ENCODE data around the gene FOXC1.
A peak's percentile ranks its signal among the peaks of the same experiment; 100 is the strongest.

The FOXC1 gene

DNA sequence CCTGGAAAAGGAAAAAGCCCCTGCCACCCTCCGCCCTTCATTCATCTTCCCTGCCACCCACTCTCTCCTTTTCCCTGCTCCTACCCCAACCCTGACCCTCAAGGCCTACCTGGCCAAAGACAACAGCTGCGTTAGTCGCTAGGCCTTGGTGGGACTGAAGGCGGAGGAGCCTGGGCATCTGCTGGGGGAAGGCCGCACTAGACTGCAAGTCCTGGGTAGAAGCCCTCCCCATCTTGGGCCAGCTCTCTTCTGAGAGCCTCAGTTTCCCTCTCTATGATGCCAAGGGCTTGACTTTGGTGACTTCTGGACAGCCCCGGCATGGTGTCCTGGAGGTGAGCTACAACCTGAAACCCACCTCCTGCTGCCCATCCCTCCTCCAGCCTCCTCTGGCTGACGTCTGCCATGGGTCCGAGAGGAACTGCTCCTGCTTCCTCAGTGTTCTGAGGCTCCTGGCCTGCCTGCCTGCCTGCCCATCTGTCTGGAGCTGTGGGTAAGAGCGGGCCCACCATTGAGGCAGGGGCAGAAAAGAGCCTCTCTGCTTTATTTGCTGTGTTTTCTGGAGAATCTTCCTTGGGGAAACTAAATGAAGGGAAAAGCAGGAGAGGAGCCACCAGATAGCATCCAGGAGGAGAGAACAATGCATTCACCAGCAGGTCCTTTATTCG is 7.5 kb upstream of the FOXC1 start:
- Mint-ChIP-seq H3K36me3 (no peaks in the 10 kb centered on the region), H3K4me3 (no peak overlapping the region), H3K9me3 (no peaks in the 10 kb centered on the region), H3K27me3 (peaks cover 48% of the 10 kb centered on the region), H3K4me1 (peaks cover 18% of the 10 kb centered on the region), H3K27ac (no peak overlapping the region)

DNA sequence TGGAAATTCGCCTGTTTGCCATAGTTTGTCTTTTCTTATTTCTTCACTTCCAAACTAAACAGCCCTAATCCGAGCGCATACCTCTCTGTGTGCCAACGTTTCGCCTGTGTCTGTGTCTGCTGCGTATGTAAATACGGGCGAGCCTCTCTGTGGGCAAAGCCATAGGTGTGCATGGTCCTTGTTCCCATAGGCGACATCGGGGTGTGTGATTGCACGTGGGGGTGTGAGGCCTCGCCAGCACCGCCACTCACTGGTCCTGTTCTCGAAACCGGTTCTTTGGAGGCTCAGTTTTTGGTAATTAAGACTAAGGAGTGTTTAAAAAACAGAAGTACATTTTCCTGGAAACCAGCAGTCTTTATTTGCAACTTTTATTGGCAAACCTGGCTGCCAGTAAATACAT is 6.0 kb upstream of the FOXC1 start:
- Mint-ChIP-seq H3K27ac (no peak overlapping the region), H3K27me3 (peaks cover 55% of the 10 kb centered on the region), H3K4me1 (peaks cover 33% of the 10 kb centered on the region), H3K9me3 (no peaks in the 10 kb centered on the region), H3K36me3 (no peaks in the 10 kb centered on the region), H3K4me3 (no peak overlapping the region)

DNA sequence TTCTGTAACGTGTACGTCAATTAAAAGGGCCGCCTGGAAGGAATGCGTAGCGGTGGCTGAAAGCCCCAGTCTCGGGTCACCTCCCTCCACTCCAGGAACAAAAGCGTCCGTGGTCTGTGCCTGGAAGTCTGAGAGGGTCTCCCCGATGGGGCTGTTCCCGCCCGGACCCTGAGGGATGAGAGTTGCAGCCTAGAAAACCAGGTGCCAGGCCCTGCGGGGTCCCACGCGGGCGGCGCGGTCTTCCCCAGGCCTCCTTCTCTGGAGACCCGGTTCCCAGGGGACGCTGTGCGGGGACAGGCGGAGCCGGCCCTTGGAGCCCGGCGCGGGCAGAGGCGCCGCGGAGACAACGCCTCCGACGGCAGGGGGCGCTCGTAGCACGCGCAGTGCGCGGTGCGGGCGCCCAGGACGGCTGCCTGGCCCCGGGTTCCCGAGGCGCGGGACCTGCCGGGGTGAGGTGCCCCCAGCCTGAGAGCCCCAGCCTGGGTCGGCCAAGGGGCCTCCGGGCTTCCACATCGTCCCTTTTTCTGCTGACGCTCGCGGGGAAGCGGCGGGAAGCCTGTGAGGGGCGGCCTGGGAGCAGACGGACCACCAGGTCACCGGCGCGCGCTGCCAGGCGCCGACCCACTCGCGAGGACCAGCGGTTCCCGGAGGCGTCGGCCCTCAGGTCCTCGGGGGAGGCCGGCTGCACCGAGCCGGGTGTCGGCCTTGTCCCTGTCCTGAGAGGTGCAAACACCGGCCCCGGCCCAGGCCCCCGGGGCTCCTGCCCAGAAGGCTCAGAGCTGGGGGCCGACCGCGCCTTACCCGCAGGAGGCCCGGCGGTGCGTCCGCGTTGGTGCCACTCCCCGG is 5.3 kb upstream of the FOXC1 start:
- no peaks in the 10 kb centered on the region for H3K36me3 Mint-ChIP-seq
- no peak overlapping the region for H3K27ac Mint-ChIP-seq
- H3K4me3 Mint-ChIP-seq = peak overlapping the region; percentile 33
- peaks cover 35% of the 10 kb centered on the region for H3K4me1 Mint-ChIP-seq
- H3K27me3 Mint-ChIP-seq = peaks cover 56% of the 10 kb centered on the region
- H3K9me3 Mint-ChIP-seq = no peaks in the 10 kb centered on the region

DNA sequence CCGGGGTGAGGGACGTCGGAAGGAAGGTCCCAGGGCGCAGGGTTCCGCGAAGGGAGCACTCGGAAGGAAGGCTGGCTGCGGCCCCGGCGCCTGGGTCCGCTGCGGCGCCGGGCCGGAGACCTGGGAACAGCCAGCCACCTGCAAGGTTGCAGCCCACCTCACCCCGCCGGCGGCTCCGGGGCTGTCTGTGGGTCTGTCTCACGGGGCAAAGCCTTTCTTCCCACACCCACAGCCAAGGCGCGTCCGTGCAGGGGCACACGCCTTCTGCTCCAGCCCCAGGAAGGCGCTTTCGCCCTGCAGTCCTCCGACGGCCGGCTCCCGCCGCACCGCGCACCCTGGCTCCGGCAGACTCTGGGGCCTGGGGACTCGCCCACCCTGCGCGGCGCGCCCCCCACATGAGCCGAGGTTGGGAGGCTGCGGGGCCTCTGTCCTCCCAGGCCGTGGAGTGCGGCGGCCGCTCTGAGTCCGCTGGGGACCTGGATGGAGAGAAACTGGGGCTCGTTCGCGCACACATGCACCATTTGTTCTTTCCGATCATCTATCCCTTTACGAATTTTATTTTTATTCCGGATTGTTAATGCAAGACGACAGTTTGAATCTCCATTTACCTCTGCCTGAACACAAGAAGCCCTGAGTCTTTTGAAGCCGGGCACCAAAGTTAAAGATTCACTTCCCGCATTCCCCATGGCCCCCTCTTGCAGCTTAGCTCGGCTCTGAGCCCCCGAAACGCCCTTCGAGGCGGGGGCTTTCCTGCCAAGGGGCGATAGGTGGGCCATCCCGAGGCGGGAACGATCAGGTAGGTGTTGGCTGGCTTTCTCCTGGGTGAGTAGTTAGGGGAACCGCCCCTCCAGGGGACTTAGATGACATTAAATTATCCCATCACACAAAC is 4.5 kb upstream of the FOXC1 start:
- peak overlapping the region; percentile 71 for H3K4me3 Mint-ChIP-seq
- H3K27me3 Mint-ChIP-seq = peaks cover 49% of the 10 kb centered on the region
- no peaks in the 10 kb centered on the region for H3K9me3 Mint-ChIP-seq
- peak overlapping the region; percentile 52 for H3K27ac Mint-ChIP-seq
- H3K36me3 Mint-ChIP-seq = no peaks in the 10 kb centered on the region
- H3K4me1 Mint-ChIP-seq = peaks cover 35% of the 10 kb centered on the region

DNA sequence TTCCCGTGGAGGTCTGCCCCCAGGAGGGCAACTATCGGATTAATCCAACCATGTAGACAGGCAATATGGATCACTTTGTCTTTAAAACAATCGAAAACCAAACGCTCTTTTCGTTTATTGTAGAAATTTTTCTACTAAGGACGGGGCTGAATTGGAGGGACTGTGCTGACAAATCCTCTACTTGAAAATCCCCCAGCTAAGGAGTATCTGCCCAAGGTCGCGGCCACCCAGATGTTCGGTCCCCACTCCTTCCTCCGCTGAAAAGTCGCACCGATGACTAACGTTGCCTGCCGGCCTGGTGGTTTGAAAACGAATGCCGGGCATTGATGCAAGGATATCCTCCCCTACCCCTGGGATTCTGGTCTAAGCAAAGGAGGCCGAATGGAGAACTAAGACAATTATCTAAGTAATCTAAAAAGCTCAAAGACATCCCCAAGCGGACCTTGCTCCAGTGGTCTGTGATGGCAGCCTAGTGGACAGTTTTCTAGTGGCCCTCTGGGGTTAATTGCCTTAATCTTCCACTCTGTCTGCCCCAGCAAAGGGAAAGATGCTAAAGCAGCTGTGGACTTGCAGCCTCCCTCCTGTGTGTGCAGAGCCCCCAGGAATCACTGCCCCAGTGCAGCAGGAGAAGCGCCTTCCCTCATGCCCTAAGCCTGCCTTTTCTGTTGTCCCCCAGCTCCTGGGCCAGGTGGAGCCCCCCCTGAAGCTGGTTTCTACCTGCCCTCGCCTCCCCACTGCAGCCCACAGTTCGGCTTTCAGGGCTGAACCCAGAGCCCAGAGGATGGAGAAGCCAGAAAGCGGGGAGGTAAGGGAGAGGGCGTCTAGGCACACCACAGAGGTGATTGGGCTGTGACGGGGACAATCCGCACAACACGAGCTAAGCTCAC is 3.6 kb upstream of the FOXC1 start:
- H3K4me1 Mint-ChIP-seq = peaks cover 38% of the 10 kb centered on the region
- no peaks in the 10 kb centered on the region for H3K36me3 Mint-ChIP-seq
- H3K9me3 Mint-ChIP-seq = no peaks in the 10 kb centered on the region
- no peak overlapping the region for H3K27ac Mint-ChIP-seq
- peaks cover 49% of the 10 kb centered on the region for H3K27me3 Mint-ChIP-seq
- peak overlapping the region; percentile 71 for H3K4me3 Mint-ChIP-seq

DNA sequence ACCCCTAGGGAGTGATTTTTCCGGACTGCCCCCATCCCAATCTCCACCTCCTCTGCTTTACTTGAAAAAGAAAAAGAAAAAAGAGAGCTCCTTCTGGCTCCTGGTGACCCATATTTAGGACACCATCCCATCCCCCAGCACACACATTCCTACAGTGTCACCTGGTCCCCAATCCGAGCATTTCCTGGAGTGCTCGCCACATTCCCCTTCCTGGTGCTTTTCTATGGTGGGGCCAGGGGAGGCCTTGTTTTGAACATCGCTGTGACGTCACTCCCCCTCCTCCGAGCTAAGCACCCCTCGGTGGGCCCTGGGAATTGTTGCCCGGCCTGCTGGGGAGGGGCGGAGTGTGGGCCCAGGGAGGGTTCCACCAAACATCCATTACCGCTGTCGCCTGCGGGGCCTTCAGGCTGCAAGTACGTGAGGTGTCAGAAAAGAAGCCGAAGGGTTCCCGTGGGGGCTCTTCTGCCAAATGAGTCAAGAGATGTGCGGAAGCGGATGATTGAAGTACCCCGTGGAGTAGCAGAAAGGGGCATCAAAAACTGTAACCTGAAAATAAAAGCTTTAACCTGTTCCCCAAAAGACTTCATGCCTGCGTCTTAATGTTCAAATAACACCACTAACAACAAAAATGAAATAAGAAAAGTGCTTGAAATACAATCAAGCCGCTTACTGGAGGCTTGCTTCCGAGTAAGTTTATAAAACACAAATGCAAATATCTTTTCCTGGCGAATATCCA is 2.8 kb upstream of the FOXC1 start:
- H3K4me3 Mint-ChIP-seq = peak overlapping the region; percentile 71
- peaks cover 48% of the 10 kb centered on the region for H3K27me3 Mint-ChIP-seq
- H3K9me3 Mint-ChIP-seq = no peaks in the 10 kb centered on the region
- H3K4me1 Mint-ChIP-seq = peaks cover 40% of the 10 kb centered on the region
- no peaks in the 10 kb centered on the region for H3K36me3 Mint-ChIP-seq
- H3K27ac Mint-ChIP-seq = no peak overlapping the region

DNA sequence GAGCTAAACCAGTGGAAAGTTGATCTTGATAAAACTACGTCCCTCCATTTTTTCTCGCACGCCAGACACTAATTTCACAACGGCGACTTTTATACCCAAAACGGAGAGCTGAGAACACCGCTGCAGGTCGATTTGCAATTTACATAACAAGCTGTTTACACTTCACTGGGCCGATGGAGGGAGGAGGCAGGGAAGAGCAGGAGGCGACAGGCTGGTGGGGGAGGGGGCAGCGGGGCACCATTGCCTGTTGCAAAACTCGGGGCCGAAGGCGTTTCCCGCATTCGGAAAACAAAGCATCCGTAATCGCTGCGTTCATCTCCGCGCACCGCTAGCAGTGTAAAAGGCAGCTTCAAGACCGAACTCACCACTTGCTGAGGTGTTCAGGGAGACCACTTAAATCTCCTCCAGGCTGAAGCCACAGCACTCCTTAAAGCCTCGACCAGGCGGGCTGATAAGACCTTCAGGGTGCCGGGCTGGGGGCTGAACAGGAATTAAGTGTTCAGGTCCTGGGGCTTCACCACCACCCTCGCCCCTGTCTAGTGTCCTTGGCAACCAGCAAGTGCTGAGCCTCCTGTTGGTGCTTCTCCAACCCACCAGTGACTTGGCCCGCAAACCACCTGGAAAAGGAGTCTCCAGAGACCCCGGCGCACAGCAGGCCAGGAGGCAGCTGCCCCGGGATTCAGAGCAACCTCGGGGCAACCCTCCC is 2.0 kb upstream of the FOXC1 start:
- no peaks in the 10 kb centered on the region for H3K9me3 Mint-ChIP-seq

DNA sequence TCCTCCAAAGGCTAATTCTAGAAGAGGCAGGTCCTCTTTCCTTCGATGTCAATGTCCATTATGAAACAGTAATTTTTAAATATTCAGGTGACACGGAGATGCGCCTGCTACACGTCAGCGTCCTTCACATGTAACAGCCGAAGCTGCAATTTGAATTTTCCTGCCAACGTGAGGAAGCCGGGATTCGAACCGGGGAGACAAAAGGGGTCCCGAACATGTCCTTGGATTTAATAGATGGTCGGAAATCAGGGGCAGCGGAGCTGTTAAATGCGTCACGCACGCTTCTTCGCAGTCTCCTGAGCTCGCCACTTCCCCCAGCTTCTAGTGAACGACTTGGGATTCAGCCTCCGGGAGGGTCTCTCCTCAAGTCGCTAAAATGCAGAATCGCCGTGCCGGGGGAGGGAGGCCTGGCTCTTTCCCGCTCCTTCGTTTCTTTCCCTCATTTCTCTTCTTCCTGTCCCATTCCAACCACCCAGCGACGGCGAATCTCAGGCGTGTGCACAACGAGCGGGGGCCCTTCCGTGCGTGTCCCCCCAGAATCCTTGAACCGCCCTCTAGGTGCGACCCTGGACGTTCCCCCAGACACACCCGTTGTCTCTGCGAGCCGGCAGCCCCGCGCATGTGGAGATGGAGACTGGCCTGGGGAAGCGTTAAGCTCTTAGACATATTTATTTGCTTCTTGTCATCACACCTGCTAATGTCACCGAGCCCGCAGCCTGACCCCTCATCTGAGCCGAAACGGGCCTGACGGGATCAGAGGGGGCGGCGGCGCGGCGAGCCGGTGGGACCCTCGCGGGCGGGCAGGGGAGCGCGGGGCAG is 1.3 kb upstream of the FOXC1 start:
- no peaks in the 10 kb centered on the region for H3K36me3 Mint-ChIP-seq
- peaks cover 53% of the 10 kb centered on the region for H3K4me1 Mint-ChIP-seq
- peak overlapping the region; percentile 58 for H3K4me3 Mint-ChIP-seq
- peaks cover 48% of the 10 kb centered on the region for H3K27me3 Mint-ChIP-seq
- H3K27ac Mint-ChIP-seq = peak overlapping the region; percentile 6
- no peaks in the 10 kb centered on the region for H3K9me3 Mint-ChIP-seq

More for the DNA sequence above, 2.0 kb upstream of the FOXC1 start:
- H3K4me1 Mint-ChIP-seq = peaks cover 47% of the 10 kb centered on the region
- no peak overlapping the region for H3K27ac Mint-ChIP-seq
- H3K4me3 Mint-ChIP-seq = peak overlapping the region; percentile 71
- H3K36me3 Mint-ChIP-seq = no peaks in the 10 kb centered on the region
- H3K27me3 Mint-ChIP-seq = peaks cover 48% of the 10 kb centered on the region

DNA sequence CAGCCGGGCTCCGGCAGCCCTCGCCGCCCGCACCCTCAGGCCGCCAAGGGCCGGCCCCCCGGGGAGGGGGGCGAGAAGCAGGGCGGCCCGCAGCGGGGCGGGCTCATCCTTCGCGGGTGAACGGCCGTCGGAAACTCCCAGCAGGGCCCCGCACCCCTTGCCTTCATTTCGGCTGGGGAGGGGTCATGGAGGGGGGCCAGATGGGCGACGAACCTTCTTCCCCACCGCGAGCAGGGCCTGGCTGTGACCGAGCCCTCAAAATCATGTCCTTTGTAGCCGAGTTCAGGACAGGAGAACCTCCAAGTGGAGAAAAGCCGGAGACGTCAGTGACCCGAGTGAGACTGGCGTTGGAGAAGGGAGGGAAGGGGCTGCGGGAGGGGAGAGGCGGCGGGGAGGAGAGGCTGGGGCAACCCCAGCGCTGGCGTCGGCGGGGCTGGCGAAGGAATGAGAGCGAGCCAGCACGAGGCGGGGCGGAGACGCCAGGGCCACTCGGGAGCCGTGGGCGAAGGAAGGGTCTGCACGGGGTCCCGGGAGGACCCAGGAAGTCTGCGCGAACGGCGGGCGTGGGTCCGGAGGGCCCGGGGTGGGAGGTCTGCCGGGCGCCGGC is 571 bp upstream of the FOXC1 start:
- Mint-ChIP-seq H3K27ac (no peak overlapping the region), H3K4me1 (peaks cover 56% of the 10 kb centered on the region), H3K9me3 (no peaks in the 10 kb centered on the region), H3K4me3 (peak overlapping the region; percentile 76), H3K27me3 (peaks cover 47% of the 10 kb centered on the region), H3K36me3 (no peaks in the 10 kb centered on the region)

DNA sequence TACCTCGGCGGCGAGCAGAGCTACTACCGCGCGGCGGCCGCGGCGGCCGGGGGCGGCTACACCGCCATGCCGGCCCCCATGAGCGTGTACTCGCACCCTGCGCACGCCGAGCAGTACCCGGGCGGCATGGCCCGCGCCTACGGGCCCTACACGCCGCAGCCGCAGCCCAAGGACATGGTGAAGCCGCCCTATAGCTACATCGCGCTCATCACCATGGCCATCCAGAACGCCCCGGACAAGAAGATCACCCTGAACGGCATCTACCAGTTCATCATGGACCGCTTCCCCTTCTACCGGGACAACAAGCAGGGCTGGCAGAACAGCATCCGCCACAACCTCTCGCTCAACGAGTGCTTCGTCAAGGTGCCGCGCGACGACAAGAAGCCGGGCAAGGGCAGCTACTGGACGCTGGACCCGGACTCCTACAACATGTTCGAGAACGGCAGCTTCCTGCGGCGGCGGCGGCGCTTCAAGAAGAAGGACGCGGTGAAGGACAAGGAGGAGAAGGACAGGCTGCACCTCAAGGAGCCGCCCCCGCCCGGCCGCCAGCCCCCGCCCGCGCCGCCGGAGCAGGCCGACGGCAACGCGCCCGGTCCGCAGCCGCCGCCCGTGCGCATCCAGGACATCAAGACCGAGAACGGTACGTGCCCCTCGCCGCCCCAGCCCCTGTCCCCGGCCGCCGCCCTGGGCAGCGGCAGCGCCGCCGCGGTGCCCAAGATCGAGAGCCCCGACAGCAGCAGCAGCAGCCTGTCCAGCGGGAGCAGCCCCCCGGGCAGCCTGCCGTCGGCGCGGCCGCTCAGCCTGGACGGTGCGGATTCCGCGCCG is 994 bp downstream of the FOXC1 start:
- Mint-ChIP-seq H3K9me3 (no peaks in the 10 kb centered on the region), H3K36me3 (no peaks in the 10 kb centered on the region), H3K4me1 (peaks cover 51% of the 10 kb centered on the region), H3K4me3 (peak overlapping the region; percentile 81), H3K27me3 (peaks cover 47% of the 10 kb centered on the region), H3K27ac (no peak overlapping the region)

DNA sequence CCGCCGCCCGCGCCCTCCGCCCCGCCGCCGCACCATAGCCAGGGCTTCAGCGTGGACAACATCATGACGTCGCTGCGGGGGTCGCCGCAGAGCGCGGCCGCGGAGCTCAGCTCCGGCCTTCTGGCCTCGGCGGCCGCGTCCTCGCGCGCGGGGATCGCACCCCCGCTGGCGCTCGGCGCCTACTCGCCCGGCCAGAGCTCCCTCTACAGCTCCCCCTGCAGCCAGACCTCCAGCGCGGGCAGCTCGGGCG is 1.5 kb downstream of the FOXC1 start:
- Mint-ChIP-seq H3K4me1 (peaks cover 46% of the 10 kb centered on the region), H3K27ac (no peak overlapping the region), H3K4me3 (no peak overlapping the region), H3K27me3 (peaks cover 47% of the 10 kb centered on the region), H3K36me3 (no peaks in the 10 kb centered on the region), H3K9me3 (no peaks in the 10 kb centered on the region)

DNA sequence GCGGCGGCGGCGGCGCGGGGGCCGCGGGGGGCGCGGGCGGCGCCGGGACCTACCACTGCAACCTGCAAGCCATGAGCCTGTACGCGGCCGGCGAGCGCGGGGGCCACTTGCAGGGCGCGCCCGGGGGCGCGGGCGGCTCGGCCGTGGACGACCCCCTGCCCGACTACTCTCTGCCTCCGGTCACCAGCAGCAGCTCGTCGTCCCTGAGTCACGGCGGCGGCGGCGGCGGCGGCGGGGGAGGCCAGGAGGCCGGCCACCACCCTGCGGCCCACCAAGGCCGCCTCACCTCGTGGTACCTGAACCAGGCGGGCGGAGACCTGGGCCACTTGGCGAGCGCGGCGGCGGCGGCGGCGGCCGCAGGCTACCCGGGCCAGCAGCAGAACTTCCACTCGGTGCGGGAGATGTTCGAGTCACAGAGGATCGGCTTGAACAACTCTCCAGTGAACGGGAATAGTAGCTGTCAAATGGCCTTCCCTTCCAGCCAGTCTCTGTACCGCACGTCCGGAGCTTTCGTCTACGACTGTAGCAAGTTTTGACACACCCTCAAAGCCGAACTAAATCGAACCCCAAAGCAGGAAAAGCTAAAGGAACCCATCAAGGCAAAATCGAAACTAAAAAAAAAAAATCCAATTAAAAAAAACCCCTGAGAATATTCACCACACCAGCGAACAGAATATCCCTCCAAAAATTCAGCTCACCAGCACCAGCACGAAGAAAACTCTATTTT is 2.0 kb downstream of the FOXC1 start:
- H3K9me3 Mint-ChIP-seq = no peaks in the 10 kb centered on the region
- no peaks in the 10 kb centered on the region for H3K36me3 Mint-ChIP-seq
- H3K27ac Mint-ChIP-seq = peak overlapping the region; percentile 9
- peaks cover 42% of the 10 kb centered on the region for H3K4me1 Mint-ChIP-seq
- peaks cover 47% of the 10 kb centered on the region for H3K27me3 Mint-ChIP-seq
- H3K4me3 Mint-ChIP-seq = peak overlapping the region; percentile 82

Measured in activated naive CD4-positive, alpha-beta T cell treated with anti-CD3 and anti-CD28 coated beads, Interleukin-2, amount 50 U/mL, for 24 hours (primary cell).